ENCODE measurements around the gene ITPK1. TPM values are rescaled to one million over a fixed set of nuclear protein-coding genes. Genes with fewer than 3 reads are reported as not detected.

ITPK1 gene
- total and polyA plus RNA-seq, 2 experiments from 2014 or later, result 35.9 to 101 TPM

DNA sequence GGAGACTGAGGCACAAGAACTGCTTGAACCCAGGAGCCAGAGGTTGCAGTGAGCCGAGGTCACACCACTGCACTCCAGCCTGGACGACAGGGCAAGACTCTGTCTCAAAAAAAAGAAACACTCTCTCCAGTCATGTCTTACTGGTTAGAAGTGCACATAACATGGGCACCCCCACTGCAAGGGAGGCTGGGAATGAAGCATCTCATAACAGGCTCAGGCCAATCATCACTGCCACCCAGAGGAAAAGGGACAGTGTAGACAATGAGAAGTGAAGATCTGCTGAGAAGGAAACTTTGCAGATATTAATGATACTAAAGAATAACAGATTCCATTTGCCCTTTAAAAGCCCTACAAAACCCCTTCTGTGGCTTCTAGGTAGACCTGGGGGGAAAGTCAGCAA is 66.9 kb downstream of the ITPK1 start:
- Histone ChIP-seq H4K20me1 (replicated peaks; ENCODE audit: insufficient read depth) (peaks cover 17% of the 10 kb centered on the region), H3K4me3 (no peak overlapping the region), H3K4me1 (ENCODE audit: insufficient read depth) (peaks cover 66% of the 10 kb centered on the region), H3K9me2 (ENCODE audit: insufficient read depth) (no peaks in the 10 kb centered on the region), H2AFZ (no peak overlapping the region), H3F3A (replicated peaks; ENCODE audit: low read depth) (peaks cover 11% of the 10 kb centered on the region; the same call in 1 of the 2 replicates), H3K27ac (ENCODE audit: low read depth) (no peak overlapping the region), H3K36me3 (ENCODE audit: insufficient read depth) (peaks cover 3% of the 10 kb centered on the region; the same call in 1 of the 2 replicates), H3K27me3 (ENCODE audit: insufficient read depth) (no peaks in the 10 kb centered on the region), H3K79me2 (replicated peaks; ENCODE audit: insufficient read depth) (peaks cover 67% of the 10 kb centered on the region), H3K4me2 (peak overlapping the region; percentile 26; the same call in 1 of the 2 replicates)
- H3K36me3 Mint-ChIP-seq (ENCODE audit: low read depth), result peaks cover 23% of the 10 kb centered on the region; the same call in 2 of the 3 replicates
- DNase-seq (ENCODE audit: low spot score) (no peak), ATAC-seq (no peak)
- H3K4me3 Mint-ChIP-seq, result no peak overlapping the region; the same call in 2 of the 3 replicates
- H3K27ac Mint-ChIP-seq, result peak overlapping the region; percentile 97
- H3K4me1 Mint-ChIP-seq, result peaks cover 87% of the 10 kb centered on the region
- TF ChIP-seq CREB1 (CRISPR knock-in tag; IDR thresholded peaks at IDR 0.05; ENCODE audit: low read depth), result no peak
- TF ChIP-seq, protein P1, sequence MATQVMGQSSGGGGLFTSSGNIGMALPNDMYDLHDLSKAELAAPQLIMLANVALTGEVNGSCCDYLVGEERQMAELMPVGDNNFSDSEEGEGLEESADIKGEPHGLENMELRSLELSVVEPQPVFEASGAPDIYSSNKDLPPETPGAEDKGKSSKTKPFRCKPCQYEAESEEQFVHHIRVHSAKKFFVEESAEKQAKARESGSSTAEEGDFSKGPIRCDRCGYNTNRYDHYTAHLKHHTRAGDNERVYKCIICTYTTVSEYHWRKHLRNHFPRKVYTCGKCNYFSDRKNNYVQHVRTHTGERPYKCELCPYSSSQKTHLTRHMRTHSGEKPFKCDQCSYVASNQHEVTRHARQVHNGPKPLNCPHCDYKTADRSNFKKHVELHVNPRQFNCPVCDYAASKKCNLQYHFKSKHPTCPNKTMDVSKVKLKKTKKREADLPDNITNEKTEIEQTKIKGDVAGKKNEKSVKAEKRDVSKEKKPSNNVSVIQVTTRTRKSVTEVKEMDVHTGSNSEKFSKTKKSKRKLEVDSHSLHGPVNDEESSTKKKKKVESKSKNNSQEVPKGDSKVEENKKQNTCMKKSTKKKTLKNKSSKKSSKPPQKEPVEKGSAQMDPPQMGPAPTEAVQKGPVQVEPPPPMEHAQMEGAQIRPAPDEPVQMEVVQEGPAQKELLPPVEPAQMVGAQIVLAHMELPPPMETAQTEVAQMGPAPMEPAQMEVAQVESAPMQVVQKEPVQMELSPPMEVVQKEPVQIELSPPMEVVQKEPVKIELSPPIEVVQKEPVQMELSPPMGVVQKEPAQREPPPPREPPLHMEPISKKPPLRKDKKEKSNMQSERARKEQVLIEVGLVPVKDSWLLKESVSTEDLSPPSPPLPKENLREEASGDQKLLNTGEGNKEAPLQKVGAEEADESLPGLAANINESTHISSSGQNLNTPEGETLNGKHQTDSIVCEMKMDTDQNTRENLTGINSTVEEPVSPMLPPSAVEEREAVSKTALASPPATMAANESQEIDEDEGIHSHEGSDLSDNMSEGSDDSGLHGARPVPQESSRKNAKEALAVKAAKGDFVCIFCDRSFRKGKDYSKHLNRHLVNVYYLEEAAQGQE (IDR thresholded peaks at IDR 0.05; ENCODE audit: unreplicated experiment), result no peak
- no peak for TF ChIP-seq STAT1 (IDR thresholded peaks at IDR 0.05; ENCODE audit: unreplicated experiment)
- TF ChIP-seq, protein P2, sequence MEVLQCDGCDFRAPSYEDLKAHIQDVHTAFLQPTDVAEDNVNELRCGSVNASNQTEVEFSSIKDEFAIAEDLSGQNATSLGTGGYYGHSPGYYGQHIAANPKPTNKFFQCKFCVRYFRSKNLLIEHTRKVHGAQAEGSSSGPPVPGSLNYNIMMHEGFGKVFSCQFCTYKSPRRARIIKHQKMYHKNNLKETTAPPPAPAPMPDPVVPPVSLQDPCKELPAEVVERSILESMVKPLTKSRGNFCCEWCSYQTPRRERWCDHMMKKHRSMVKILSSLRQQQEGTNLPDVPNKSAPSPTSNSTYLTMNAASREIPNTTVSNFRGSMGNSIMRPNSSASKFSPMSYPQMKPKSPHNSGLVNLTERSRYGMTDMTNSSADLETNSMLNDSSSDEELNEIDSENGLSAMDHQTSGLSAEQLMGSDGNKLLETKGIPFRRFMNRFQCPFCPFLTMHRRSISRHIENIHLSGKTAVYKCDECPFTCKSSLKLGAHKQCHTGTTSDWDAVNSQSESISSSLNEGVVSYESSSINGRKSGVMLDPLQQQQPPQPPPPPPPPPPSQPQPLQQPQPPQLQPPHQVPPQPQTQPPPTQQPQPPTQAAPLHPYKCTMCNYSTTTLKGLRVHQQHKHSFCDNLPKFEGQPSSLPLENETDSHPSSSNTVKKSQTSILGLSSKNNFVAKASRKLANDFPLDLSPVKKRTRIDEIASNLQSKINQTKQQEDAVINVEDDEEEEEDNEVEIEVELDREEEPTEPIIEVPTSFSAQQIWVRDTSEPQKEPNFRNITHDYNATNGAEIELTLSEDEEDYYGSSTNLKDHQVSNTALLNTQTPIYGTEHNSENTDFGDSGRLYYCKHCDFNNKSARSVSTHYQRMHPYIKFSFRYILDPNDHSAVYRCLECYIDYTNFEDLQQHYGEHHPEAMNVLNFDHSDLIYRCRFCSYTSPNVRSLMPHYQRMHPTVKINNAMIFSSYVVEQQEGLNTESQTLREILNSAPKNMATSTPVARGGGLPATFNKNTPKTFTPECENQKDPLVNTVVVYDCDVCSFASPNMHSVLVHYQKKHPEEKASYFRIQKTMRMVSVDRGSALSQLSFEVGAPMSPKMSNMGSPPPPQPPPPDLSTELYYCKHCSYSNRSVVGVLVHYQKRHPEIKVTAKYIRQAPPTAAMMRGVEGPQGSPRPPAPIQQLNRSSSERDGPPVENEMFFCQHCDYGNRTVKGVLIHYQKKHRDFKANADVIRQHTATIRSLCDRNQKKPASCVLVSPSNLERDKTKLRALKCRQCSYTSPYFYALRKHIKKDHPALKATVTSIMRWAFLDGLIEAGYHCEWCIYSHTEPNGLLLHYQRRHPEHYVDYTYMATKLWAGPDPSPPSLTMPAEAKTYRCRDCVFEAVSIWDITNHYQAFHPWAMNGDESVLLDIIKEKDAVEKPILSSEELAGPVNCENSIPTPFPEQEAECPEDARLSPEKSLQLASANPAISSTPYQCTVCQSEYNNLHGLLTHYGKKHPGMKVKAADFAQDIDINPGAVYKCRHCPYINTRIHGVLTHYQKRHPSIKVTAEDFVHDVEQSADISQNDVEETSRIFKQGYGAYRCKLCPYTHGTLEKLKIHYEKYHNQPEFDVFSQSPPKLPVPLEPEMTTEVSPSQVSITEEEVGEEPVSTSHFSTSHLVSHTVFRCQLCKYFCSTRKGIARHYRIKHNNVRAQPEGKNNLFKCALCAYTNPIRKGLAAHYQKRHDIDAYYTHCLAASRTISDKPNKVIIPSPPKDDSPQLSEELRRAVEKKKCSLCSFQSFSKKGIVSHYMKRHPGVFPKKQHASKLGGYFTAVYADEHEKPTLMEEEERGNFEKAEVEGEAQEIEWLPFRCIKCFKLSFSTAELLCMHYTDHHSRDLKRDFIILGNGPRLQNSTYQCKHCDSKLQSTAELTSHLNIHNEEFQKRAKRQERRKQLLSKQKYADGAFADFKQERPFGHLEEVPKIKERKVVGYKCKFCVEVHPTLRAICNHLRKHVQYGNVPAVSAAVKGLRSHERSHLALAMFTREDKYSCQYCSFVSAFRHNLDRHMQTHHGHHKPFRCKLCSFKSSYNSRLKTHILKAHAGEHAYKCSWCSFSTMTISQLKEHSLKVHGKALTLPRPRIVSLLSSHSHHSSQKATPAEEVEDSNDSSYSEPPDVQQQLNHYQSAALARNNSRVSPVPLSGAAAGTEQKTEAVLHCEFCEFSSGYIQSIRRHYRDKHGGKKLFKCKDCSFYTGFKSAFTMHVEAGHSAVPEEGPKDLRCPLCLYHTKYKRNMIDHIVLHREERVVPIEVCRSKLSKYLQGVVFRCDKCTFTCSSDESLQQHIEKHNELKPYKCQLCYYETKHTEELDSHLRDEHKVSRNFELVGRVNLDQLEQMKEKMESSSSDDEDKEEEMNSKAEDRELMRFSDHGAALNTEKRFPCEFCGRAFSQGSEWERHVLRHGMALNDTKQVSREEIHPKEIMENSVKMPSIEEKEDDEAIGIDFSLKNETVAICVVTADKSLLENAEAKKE (CRISPR knock-in tag; IDR thresholded peaks at IDR 0.05), result no peak
- TF ChIP-seq, protein P3, sequence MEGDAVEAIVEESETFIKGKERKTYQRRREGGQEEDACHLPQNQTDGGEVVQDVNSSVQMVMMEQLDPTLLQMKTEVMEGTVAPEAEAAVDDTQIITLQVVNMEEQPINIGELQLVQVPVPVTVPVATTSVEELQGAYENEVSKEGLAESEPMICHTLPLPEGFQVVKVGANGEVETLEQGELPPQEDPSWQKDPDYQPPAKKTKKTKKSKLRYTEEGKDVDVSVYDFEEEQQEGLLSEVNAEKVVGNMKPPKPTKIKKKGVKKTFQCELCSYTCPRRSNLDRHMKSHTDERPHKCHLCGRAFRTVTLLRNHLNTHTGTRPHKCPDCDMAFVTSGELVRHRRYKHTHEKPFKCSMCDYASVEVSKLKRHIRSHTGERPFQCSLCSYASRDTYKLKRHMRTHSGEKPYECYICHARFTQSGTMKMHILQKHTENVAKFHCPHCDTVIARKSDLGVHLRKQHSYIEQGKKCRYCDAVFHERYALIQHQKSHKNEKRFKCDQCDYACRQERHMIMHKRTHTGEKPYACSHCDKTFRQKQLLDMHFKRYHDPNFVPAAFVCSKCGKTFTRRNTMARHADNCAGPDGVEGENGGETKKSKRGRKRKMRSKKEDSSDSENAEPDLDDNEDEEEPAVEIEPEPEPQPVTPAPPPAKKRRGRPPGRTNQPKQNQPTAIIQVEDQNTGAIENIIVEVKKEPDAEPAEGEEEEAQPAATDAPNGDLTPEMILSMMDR (conservative IDR thresholded peaks at IDR 0.05; ENCODE audit: low read depth in 2 of 2), result no peak
- TF ChIP-seq ZNF114 (CRISPR knock-in tag; IDR thresholded peaks at IDR 0.05), result no peak
- H3K27me3 Mint-ChIP-seq (ENCODE audit: insufficient read depth, low read depth, poor library complexity), result peaks cover 28% of the 10 kb centered on the region
- H3K9me3 Mint-ChIP-seq, result no peaks in the 10 kb centered on the region

Measured in GM23338 (cell line).